HG03039 (cell line): ENCODE results near the gene PRR5L.
A peak's percentile ranks its signal among the peaks of the same experiment; 100 is the strongest.
"Not testable (repeated sequence)": the region's sequence is repeated elsewhere in the genome, so short reads cannot be mapped to it uniquely, and the experiment has no call there.

Source experiments
- ATAC-seq: cut with Tn5 transposase; IDR thresholded peaks from one replicate; pipeline ENCODE4 v1.9.1; 2021; ENCODE audit warnings: mild to moderate bottlenecking, moderate library complexity; ENCODE audit not compliant: unreplicated experiment

Gene PRR5L

DNA sequence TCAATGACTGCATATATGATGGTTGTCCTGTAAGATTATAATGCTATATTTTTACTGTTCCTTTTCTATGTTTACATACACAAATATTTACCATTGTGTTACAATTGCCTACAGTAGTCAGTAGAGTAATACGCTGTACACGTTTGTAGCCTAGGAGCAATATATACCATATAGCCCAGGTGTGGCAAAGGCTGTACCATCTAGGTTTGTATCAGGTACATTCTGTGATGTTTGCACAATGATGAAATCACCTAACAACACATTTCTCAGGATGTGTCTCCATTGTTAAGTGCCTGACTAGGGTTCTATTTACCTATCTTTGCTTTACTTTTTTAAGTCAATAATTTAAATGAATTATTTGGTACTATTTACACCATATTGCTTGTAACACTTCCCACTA is 21.9 kb downstream of the PRR5L start:
- ATAC-seq: no peak

GRCh38 chr11:36324956-36325355 is 28.9 kb downstream of the PRR5L start:
- ATAC-seq: not testable (repeated sequence)

GRCh38 chr11:36325403-36325802 is 29.3 kb downstream of the PRR5L start:
- ATAC-seq: not testable (repeated sequence)

DNA sequence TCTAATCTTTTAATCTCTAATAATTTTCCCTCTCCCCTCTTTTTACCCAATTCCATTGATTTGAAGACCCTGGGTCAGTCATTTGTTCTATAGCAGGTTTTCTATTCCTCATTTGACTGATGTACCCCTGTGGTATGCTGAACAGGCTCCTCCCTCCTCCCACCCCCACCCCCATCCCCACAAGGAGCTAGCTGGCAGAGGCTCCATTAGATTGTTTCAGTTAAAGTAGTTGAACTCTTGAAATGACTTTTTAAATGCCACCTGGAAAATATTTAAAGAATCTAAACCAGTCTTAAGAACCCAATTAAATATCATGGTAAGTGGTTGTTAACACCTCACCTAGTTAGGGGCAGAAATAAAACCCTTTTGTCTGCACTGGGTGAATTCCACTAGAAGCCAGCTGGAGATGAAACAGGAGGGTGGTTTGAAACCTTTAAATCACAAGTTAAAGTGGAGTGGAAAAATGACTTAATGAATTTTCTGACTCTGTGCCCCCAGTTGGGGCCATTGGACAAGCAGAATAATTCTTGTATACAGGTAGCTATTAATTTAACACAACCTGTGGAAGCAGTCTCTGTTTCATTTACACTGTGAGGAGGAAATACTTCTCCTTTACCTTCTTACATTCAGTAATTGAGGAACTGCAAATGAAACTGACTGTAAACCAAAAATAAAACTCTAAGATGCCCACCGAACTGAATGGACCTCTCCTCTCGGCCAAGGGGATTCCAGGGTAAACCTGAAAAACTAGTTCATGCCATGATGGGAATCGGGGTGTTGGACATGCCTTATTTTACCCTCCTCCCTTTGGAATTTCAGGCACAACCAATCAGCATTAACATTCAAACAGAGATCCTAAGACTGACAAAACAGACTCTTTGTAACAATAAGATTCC is 30.7 kb downstream of the PRR5L start:
- peak; percentile 56 for ATAC-seq

DNA sequence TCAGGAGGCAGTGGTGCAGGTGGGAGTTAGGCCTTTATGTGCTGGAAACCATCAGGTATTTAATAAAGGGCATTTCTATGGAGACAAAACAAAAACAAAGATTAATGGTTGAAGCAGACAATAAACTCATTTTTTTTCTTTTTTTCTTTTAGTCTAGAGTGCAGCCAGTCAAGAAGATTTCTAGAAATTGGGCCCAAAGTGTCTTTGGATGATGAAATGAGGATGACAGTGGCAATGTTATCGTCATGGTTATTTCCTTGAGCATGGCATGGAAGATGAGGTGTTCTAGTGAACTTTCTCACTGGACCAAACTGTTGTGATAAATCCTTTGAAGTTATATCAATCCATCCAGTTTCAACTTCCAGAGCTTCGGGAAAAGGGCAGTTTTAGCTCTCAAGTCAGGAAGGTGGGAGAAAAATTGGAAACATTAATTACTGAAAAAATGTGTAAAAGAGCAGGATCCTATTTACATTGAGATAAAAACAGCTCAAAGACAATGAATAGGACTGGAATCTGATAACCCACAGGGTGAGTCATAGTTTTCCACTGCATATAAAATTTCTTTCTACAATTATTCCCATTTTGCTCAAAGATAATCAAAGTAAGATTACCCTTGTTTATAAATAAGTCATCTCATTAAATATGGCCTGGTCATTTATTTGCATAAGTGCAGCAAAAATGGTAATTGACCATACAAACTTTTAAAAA is 33.0 kb downstream of the PRR5L start:
- ATAC-seq: no peak

DNA sequence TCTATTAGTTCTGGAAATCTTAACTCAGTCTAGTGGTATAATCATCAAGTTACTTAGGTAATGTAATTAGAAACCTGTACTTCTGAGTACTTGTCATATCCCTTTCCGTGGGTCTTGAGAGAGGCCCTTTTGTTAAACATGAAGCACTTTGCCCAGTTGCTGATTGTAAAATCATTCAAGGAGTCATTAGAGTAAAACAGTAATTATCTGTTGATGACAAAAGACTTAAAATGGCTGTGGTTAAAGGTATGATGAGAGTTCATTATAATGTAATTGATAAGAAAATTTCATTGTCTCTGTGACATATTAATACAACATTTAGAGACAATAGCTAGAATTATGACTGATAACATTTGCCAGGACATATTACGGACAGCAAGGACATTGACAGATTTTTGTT is 34.3 kb downstream of the PRR5L start:
- ATAC-seq: no peak

DNA sequence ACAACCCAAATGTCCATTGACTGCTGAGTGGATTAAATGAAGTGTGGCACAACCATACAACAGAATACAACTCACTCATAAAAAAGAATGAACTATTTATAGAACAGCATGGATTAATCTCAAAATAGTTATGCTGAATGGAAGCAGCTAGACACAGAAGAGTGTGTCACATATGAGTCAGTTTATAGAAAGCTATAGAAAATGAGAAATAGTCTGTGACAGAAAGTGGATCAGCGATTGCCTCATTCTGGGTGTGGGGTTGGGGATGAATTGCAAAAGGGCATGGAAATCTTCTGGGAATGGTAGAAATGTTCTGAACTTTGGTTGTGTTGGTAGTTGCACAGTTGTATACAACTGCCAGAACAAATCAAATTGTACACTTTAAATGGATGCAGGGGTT is 37.4 kb downstream of the PRR5L start:
- ATAC-seq: no peak

GRCh38 chr11:36333897-36334296 is 37.8 kb downstream of the PRR5L start:
- no peak for ATAC-seq

DNA sequence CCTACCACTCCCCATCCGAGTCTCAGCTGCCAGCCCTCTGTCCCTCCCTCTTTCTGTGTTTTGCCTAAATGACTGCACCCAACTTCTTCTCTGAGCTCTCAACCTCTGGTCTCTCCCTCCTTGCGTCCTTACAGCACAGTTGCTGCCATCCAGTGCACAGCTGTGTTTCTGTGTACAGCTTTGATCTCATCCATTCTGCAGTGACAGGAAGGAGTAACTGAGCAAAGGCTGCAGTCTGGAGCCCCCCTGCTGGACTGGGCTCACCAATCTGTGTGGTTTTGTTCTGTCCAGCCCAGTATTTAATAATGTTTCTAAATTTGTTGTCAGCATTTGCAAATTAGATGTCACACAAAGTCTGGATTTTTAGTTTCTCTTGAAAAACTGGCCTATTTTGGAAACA is 43.8 kb downstream of the PRR5L start:
- ATAC-seq: no peak

DNA sequence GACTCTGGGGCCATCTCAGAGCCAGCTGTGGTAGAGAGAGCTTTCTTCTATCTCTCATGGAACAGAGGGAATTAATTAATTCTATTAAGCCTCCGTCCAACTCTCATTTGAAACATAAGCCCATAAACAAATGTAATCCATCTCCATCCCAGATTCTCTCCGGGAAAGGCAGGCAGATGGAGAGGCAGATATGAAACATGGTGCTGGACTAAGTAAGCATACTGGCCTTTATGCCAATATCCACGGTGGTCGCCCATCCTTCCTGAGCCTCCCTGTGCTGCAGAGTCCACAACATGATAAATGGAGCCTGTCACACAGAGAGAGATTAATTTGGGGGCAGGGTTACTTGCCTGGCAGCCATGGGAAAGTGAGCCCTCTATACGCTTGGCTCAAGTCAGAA is 44.8 kb downstream of the PRR5L start:
- no peak for ATAC-seq

GRCh38 chr11:36341915-36342314 is 45.8 kb downstream of the PRR5L start:
- no peak for ATAC-seq

DNA sequence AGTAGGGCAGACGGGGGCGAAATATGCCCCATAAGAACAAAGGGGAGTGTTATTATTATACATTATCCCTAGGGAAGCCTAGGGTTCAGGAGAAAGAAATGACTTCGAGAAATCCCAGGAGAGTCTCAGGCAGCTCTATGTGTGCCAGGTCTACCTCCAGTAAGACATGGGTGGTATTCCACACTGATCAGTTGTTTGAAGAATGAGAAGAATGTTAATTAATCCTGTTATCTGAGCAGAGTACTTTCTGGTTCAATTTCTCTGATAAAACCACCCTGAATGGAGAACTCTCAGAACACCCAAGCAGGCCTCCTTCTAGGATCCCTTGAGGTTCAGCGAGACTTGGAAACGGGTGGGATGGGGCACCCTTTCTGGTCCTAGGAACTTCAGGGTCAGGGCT is 46.2 kb downstream of the PRR5L start:
- ATAC-seq: no peak

DNA sequence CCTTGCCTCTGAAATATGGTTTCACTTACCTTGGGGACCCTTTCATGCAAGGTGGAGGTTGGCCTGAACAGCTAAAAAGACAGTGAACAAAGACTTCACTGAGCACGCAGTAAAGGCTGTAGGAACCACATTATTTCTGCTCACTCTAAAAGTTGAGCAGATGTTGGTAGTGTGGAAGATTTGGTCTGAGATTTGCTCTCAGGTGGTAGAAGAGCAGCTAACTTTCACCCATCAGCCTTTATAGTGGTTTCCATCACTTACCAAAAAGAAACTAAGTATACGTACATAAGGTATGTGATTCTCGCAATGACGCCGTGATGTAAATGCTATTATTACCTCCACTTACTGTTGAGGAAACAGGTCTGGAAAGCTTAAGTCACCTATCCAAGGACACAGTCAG is 47.3 kb downstream of the PRR5L start:
- ATAC-seq: no peak

- no peak for ATAC-seq
Observed at GRCh38 chr11:36345084-36345511, 49.0 kb downstream of the PRR5L start.

DNA sequence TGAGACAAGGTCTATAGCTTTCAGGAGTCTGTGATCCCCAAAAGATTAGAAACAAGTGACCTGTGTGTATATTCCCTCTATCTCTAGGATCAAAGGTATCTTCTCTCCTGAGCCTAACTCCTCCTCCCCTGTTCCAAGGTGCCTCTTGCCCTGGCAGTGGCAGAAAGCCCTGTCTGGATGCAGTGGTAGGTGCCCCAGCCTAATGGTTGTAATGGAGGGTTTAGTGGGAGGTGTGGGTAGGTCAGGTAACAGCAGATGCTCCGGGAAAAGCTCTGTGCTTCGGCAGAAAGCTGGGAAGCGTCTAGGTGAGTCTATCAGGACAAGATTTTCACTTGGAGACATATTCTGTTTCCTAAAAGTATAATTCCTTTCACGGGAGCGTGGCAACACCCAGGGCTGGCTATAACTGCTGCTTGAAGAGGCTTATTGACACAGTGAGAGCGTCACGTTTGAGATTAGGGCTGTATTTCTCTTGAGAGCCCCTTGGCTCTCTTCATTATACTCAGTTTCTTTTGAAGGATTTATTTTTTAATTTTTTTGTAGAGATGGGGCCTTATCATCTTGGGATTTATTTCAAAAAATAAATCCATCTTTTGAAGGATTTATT is 49.5 kb downstream of the PRR5L start:
- ATAC-seq: no peak

GRCh38 chr11:36346562-36347383 is 50.7 kb downstream of the PRR5L start:
- ATAC-seq: no peak

DNA sequence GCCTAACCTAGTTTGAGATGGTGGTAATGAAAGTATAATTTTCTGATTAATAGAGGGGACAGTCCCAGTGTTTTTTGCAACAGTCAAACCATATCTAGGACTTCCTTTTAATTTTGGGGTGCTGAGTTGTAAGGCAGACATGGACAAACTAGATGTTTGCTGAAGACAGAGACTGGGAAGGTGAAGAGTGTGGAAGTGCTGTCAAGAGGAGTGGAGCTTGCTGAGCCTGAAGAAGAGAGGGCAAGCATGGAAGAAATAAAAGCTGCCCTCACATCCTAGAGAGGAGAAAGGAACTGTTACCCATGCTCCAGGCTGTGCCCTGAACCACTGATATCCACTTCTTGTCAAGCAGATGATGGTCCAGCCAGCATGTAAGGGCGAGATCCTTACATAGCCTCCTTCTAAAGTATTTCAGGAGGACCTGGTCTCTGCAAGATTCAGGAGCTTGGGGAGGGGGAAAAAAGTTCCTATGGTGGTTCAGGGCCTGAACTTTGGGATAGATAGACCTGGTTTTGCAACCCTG is 51.4 kb downstream of the PRR5L start:
- ATAC-seq: peak; percentile 43

- ATAC-seq: no peak
Observed at GRCh38 chr11:36349351-36350136, 53.5 kb downstream of the PRR5L start.

DNA sequence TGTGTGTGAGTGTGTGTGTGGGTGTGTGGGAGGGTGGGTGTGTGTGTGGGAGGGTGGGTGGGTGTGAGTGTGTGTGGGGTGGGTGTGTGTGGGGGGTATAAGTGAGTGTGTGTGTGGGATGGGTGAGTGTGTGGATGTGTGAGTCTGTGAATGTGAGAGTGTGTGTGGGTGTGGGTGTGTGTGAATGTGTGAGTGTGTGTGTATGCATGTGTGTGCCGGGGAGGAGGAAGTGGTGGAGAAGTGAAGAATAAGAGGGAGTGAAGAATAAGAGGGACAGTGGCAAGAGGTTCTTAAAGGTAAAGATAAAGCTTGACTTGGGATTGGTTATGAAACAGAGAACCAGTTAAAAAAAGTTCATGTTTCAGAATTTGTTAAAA is 54.0 kb downstream of the PRR5L start:
- no peak for ATAC-seq

- ATAC-seq: no peak
Observed at GRCh38 chr11:36352922-36353321, 56.8 kb downstream of the PRR5L start.
